HG02973 (cell line): ENCODE results near the gene IGSF10.

Source experiments
- ATAC-seq: cut with Tn5 transposase; IDR thresholded peaks from one replicate; pipeline ENCODE4 v1.9.1; 2021; ENCODE audit warnings: moderate library complexity; ENCODE audit not compliant: unreplicated experiment

IGSF10 gene

DNA sequence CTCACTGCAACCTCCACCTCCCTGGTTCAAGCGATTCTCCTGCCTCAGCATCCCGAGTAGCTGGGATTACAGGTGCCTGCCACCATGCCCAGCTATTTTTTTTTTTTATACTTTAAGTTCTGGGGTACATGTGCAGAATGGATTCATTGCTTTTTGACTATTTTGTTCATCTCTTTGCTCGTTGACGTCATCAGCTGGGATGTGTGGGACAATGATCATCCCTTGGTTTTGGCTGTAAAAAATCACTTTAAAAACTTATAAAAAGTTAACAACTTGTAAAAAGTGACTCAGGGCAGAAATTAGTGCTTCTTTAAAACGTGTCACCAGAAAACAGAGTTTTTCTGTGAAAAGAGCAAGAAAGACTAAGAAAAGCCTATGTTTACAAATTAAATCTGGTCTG, 37.8 kb downstream of the IGSF10 start:
- no peak for ATAC-seq

DNA sequence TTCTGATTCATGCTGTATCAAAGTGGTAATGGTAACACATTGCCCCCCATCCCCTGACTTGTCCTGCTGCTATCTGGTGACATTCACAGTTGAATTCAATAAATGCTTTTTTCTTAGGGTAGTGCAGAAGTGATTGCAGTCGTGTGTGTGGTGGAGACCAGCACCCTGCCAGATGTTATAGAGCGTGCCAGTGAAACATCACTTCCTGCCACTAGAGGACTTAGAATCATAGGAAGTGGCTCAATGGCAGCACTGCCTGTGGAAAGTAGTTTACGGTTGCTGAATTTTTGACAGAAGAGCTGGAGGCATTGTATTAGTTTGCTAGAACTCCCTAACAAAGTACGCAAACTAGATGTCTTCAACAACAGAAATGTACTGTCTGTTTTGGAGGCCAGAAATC, 38.9 kb downstream of the IGSF10 start:
- no peak for ATAC-seq

- ATAC-seq, result no peak
Observed at GRCh38 chr3:151419806-151420205, 41.1 kb downstream of the IGSF10 start.

- ATAC-seq, result no peak
Observed at GRCh38 chr3:151415289-151415688, 45.6 kb downstream of the IGSF10 start.

DNA sequence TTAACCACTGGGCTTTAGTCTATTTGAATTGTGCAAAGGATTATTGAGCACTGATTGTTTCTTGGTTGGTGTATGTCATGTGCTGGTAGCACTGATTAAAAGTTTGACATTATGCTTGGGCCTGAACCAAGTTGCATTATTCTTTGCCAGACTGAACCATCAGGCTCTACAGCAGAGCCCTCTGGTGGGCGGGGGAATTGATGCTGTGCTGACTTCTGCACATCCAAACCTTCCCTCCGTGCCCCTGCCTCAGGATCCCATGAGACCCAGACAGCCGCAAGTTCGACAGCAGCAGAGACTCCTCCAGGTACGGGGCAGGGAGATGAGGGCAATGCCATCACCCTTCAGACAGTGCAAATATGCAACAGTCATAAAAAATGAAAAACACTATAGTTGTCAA, 47.9 kb downstream of the IGSF10 start:
- ATAC-seq, result no peak
